ENCODE data around the gene GMPPB.

DNA sequence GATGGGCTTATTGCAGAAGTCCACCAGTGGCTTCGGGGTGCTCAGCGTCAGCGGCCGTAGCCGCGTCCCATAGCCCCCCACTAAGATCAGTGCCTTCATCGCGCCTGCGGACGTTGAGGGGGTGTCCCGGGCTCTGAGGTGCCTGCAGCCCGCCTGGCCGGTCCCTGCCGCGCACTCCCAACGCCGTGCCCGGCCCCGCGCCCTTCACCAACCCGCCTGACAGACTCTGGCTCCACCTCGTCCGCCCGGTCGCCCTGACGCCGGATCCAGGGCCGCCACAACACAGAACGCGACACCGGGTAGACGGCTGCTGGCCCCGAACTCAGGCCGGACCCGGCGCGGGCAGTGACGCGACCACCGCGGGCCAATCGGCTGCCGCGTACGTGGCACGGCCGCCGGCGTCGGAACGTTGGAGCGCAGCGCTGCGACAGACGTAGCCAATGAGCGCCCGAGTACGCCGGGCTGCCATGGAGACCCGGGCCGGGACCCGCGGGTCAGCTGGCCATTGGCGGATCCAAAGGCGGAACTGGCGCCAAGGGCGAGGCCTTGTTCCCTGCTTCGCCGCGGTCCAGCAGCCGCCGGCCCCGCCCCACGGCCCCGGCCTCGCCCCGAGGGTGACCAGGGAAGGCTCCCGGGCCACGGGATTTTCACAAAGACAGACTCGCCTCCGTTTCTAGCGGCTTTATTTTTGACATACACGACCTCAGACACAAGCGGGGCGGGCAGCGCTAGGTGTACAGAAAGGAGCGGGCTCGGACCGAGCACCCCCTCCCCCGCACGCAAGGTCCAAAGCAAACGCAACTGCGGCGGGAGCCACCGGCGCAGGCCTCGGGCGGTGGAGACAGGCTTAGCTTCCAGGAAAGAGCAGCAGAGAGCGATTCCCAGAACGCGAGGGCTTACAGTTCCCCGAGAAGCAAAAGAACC lies at the start of gene GMPPB:
- TF ChIP-seq CTCF (IDR thresholded peaks at IDR 0.05; ENCODE audit: insufficient read depth, low read length) (no peak), POLR2AphosphoS5 (IDR thresholded peaks at IDR 0.05; ENCODE audit: low read depth) (peak; percentile 84), SPI1 (IDR thresholded peaks at IDR 0.05; ENCODE audit: borderline replicate concordance, low read depth) (peak; percentile 67; the same call in 1 of the 2 replicates), GABPA (IDR thresholded peaks at IDR 0.05; ENCODE audit: low read depth) (no peak)
- TF ChIP-seq, protein P1, sequence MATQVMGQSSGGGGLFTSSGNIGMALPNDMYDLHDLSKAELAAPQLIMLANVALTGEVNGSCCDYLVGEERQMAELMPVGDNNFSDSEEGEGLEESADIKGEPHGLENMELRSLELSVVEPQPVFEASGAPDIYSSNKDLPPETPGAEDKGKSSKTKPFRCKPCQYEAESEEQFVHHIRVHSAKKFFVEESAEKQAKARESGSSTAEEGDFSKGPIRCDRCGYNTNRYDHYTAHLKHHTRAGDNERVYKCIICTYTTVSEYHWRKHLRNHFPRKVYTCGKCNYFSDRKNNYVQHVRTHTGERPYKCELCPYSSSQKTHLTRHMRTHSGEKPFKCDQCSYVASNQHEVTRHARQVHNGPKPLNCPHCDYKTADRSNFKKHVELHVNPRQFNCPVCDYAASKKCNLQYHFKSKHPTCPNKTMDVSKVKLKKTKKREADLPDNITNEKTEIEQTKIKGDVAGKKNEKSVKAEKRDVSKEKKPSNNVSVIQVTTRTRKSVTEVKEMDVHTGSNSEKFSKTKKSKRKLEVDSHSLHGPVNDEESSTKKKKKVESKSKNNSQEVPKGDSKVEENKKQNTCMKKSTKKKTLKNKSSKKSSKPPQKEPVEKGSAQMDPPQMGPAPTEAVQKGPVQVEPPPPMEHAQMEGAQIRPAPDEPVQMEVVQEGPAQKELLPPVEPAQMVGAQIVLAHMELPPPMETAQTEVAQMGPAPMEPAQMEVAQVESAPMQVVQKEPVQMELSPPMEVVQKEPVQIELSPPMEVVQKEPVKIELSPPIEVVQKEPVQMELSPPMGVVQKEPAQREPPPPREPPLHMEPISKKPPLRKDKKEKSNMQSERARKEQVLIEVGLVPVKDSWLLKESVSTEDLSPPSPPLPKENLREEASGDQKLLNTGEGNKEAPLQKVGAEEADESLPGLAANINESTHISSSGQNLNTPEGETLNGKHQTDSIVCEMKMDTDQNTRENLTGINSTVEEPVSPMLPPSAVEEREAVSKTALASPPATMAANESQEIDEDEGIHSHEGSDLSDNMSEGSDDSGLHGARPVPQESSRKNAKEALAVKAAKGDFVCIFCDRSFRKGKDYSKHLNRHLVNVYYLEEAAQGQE (IDR thresholded peaks at IDR 0.05; ENCODE audit: insufficient replicate concordance, low read depth) = no peak
